TTC549 (cell line): ENCODE results near the gene PPARA.
"Not testable (repeated sequence)": the region's sequence is repeated elsewhere in the genome, so short reads cannot be mapped to it uniquely, and the experiment has no call there.

Experiments used
- FAIRE-seq: peaks from 2 replicates; lab custom pipeline; 2012; peaks lifted over from hg19 to GRCh38; lab: Jason Lieb, UNC

PPARA gene

DNA sequence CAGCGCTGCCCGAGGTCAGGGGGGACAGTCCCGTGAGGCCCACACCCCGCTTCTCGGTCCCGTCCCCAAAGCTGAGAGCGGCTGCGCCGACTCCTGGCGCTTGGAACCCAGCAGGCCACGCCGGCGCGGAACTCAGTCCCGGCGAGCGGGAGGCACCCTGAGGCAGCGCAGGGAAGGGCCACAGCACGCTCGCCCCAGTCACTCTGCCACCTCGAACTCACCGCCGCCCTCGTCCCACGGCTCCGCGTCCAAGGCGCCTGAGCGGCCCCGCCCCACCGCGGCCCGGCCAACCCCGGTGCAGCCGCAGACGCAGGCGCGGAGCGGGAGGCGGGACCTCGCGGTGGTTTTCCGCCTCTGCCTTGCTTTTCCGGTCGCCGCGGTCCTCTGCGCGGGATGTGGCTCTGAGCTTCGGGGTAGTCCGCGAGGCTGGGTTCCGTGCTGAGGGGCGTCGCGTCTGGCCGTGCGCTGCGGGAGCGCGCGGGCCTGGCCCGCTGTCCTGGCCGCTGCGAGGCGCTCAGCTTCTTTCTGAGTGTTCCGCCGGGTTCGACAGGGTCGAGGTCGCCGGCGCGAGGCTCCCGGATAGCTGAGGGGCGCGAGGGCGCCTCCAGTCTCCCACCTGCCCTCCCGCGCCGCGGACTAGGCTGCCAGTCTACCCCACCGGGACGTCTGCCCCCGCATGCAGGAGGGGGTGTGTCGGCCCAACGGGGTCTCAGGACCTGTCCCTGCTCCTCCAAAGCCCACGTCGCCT is 99.9 kb downstream of the PPARA start, which contains the start of gene CDPF1:
Gene CDPF1 (minus strand): TSS at position 259 of the 748 bp plus-strand sequence. CDS start 2,009 bp downstream, outside the sequence.
- no peak for FAIRE-seq

DNA sequence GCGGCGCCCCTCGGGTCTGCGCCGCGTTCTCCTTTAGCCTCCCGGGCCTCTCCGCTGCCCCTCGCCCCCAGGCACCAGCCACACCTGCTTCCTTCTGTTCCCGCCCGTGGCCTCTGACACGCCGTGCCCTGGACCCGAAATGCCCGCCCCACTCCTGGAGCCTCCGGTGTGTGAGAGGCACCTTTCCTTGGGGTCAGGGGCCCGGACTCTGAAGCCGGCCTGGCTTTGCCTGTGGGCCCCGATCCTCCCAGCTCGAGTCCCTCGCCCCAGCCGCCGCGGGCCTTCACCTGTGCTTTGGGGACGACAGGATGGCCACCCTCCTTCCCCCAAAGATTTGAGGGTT is 100.4 kb downstream of the PPARA start:
- FAIRE-seq, result no peak

DNA sequence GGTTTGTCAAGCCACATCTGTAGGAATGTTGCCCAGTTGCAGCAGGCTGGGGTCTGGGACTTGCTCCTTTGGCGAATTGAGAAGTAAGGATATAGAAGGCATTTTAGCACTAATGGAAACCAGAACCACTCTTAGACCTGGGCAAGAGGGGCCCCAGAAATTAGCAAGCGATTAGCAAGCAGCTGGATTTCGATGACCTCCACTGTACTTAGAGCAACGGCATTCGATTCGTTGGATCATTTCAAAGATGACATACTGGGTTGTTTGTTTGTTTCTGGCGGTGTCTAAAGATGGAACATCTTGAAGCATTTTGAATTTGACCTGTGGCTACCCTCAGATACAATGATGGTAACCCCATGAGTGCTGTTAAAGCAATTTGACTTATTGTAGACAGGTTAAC is 100.9 kb downstream of the PPARA start:
- FAIRE-seq, result no peak

DNA sequence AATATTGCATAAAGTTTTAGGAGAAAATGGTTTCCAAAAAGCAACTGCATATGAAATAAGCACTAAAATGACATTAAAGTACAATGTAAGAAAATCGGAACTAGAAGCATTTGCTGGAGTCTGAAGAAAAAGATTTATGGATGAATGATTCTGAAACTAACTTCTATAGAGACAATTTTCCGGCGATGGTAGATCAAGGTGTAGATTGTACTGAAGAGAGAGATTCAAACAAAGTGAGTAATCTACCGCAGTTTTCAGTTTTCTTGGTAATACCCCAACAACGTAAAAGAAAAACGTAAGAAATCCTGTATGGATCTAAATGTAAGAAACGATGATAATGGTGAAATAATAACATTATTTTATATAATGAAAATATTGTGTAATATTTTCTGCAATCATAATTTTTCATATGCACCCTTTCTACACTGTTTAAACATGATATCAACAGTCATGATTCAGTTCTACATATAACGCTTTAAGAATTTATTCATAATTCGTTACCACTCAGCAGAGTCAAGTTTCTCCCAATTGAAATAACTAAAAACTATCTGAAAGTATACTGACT is 101.6 kb downstream of the PPARA start:
- no peak for FAIRE-seq

DNA sequence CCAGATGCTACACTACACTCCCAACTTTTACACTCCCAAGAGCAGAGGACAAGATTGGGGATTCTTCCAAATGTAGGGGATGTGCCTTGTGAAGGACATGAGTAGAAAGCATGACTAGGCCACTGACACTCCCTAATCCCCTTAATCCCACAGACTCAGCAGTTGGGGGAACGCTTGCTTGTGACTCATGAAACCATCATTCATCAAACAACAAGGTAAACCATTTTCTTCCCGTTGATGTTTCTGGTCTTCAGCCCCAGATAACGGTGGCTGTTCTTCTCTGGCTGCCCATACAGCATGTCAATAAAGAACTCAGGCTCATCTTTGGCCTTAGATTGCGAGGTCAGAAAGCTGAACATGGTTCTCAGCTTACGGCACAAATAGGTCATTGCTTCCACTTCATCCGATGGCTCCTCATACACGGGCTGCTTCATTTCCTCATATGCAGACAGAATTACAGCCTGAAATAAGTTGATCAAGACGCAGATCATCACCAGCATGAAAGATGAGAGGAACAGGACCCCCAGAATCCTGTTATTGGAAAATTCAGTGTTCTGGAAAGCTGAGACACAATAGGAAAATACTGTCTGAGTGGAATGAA is 106.1 kb downstream of the PPARA start:
- no peak for FAIRE-seq

DNA sequence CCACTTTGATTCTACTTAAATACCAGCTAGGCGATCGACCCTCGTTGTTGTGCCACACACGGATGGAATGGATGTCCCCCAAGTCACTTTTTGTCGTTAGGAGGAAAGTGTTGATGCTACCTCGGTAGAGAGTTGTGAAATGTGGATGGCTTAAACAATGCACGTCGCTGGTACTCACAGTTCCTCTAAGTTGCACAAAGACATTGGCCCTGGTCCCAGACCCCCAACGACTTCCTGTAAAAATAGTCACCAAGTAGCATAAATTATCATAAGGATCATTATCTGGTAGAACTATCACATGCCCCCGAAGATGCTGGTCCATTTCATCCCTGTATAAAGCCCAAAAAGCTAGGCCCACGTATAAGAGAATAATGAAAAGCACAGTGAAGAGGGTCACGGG is 109.0 kb downstream of the PPARA start:
- no peak for FAIRE-seq

DNA sequence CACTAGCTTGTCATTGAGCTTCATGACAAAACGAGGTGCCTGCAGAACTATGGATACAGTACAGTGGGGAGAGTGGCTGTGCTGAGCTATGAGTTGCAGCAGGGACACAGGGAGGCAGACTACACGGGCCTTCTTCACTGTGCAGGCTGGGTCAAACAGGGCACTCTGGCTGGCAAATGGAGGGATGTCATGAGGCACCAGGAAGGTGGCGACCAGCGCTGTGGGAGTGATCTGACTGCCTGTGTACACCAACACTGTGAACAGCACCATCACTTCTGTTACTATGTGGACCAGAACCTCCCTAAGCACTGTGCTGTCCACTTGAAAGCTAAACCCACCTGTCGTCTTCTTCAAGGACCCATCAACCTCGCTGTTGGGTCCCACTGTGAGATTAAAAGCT is 109.7 kb downstream of the PPARA start:
- FAIRE-seq, result no peak

DNA sequence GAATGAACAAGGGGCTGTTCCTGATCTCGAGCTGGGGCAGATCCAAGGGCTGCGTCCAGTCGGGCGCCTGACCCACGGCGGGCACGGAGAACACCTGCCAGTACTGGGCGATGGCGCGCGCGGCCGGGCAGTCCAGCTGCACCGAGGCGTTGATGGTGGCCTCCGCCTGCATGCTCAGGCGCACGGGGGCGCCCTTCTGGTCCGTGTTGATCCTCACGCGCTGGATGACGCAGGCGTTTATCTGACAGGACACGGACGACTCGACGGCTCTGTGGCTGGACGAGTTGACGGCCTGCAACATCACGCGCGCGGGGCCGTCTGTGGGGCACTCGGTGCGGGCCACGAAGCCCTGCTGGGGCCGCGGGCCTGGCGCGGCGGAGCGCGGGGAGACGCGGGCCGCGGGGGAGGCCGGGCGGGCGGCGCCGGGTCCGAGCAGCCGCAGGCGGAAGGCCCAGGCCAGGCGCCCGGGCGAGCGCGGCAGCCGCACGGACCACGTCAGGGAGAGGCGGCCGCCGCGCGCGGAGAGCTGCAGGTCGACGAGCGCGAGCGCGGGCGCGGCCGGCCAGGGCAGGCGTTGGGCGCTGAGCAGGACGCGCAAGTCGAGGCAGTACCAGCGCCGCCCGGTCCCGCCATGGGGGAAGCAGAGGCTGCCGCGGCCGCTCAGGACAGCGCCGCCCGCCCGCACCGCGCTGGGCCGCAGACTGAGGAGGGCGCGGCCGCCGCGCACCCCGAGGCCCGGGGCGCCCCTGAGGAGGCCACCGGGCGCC is 112.3 kb downstream of the PPARA start:
- FAIRE-seq, result no peak

DNA sequence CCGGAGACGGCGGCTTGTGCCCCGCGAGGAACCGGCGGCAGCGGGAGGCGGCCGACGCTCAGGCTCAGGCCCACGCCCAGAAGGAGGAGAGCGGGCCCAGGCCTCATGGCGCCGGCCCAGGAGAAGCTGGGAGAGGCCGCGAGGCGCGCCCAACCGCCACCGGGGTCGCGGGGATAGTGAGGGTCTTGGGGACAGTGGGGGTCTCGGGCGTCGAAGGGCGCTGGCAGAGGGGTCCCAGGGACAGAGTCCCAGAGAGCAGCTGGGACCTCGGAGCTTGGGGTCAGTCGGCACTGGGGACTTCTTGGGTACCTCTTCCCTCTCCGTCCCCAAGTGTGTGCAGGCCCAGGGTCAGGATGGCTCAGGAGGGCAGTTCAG is 112.9 kb downstream of the PPARA start, which contains the start of gene PKDREJ:
Gene PKDREJ (minus strand): TSS at position 128 of the 375 bp plus-strand sequence. CDS start 21 bp downstream, at position 107.
- FAIRE-seq, result no peak

DNA sequence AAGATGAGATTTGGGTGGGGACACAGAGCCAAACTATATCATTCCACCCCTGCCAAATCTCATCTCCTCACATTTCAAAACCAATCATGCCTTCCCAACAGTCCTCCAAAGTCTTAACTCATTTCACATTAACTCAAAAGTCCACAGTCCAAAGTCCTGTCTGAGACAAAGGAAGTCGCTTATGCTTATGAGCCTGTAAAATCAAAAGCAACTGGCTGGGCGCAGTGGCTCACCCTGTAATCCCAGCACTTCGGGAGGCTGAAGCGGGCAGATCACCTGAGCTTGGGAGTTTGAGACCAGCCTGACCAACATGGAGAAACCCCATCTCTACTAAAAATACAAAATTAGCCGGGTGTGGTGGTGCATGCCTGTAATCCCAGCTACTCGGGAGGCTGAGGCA is 114.2 kb downstream of the PPARA start:
- not testable (repeated sequence) for FAIRE-seq

DNA sequence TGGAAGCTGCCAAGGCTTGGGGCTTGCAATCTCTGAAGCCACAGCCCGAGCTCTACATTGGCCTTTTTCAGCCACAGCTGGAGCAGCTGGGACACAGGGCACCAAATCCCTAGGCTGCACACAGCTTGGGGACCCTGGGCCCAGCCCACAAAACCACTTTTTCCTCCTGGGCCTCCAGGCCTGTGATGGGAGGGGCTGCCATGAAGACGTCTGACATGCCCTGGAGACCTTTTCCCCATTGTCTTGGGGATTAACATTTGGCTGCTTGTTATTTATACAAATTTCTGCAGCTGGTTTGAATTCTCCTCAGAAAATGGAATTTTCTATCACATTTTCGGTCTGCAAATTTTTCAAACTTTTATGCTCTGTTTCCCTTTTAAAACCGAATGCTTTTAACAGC is 115.3 kb downstream of the PPARA start:
- not testable (repeated sequence) for FAIRE-seq

DNA sequence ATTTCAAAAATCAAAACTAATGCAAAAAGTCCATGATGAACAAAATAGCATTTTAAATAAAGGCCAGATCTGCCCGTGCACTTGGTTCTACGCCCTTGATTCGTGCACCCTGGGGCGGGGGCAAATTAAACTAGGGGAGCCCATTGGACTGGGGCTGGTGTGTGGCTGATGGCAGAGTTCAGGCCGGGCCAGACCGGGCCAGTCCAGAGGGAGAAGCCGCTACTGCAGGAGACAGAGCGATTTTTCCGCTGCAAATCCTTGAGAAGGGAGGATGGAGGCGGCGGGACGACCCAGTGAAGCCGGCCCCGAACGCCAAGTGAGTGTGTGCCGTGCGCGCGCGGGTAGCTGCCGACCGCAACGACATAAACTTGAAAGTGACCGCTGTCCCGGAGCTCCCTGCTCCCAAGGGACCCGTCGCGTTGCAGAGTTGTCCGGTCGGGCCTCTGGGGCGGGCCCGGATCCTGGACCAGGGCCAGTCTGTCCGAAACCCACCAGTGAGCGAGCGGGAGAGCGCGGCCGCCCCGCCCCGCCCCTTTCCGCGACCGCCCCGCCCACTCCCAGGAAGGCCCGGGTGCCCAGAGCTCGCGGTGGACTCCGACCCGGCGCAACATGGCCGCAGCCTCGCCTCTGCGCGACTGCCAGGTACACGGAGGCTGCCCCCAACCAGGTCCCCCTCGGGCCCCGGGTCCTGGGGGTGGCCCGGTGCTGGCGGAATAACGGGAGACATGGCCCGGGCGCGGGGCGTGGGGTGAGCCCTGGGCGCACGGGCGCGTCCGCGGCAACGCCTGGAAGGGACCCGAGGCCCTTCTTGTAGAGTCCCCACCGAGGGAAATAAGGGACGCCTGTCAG is 117.3 kb downstream of the PPARA start, which contains the start of gene TTC38:
Gene TTC38 (plus strand): TSS at position 578 of the 849 bp plus-strand sequence. CDS start 32 bp downstream, at position 610.
- no peak for FAIRE-seq

DNA sequence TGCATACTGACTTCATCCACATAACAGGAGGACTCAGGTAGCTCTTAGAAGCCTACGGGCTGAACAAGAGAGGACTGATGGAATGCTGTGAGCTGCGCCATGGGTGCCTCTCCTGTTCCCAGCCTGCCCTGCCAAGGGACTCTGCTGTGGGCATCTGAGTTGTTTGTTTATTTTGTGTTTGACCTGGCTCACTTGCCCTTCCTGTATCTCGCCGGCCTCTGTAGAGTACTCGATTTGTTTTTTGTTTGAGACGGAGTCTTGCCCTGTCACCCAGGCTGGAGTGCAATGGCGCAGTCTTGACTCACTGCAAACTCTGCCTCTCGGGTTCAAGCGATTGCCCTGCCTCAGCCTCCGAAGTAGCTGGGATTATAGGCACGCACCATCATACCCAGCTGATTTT is 119.2 kb downstream of the PPARA start:
- no peak for FAIRE-seq

DNA sequence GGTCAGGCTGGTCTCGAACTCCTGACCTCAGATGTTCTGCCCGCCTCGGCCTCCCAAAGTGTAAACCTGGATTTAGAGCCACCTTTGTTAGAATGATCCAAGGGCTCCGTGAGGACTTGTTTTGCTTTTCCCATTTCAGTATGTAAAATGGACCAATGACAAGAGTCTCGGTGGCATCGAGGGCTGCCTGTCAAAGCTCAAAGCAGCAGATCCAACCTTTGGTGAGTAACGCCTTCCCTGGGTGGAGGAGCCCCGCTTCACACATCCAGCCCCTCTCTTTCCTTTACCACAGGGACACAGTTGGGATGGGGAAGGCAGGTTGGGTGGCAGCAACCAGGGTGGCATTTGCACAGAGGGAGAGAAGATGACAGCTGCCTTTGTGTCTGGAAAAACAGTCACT is 121.9 kb downstream of the PPARA start:
- FAIRE-seq, result no peak

DNA sequence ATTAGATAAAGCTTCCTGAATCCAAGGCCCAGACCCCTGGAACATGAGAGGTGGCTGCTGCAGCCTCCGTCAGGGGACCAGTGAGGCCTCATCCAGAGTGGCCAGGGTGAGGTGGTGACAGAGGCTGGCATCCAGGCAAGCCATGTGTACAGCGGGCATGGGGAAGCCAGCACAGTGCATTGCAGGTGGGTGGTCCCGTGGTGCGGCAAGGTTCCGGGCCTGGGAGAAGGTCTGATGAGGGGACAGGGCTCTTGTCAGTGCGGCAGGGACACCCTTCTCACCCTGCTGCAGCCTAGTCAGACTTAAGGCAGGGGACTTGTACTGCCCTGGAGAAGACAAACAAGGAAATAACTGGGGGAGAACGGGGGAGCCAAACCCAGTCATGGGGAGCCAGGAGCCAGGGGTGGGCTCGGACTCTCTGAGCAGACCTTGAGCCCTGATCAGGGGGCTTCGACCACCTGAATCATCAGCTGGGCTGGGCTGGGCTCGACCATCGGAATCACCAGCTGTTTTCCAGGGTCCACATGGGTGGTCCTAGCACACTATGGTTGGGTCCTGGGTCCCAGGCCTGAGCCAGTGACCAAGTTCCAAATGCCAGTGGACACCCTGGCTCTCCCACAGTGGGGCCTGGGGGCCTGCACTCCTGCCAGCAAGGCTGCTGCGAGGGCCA is 122.6 kb downstream of the PPARA start:
- FAIRE-seq, result no peak

DNA sequence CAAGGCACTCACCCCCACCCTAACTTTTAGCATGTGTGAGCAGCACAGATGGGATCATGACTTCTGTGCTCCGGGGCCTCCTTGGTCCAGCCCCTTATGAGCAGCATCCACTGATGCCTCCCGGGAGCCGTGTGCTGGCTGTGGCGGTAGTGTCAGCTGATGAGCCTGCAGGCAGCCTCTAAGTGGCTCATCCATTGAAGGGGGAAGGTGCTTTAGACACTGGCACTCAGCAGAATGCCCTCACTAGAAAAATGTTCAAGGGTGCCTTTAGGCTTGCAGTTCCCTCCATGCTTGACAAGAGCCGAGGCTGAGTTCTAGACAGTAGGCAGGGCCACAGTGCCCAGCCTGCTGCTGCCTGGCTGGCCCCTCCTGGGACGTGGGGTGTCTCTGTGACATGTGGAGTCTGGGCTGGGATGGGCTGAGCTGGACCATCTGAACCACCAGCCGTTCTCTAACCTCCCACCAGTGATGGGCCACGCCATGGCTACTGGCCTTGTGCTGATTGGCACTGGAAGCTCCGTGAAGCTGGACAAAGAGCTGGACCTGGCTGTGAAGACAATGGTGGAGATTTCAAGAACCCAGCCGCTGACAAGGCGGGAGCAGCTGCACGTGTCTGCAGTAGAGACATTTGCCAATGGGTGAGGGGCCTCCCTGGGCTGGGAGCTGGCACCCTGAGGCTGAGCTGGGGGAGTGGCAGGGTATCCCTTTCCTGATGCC is 123.3 kb downstream of the PPARA start:
- no peak for FAIRE-seq

DNA sequence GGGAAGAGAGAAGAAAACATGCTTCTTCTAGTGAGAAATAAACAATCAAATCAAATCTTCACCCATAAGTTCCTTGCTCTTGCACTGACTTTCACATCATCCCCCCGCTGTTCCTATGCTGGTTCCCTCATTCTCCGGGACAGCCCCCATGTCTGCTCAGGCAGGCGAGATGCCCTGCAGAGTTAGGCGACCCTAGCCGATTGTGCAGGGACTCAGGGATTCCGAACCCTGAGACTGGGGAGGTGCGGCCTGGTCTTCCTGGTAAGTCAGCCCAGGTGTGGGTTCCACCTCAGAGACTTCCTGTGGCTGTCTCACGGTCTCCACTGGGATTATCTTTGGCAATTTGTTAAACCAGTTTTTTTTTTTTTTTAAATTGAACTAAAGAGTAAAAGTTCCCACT is 124.1 kb downstream of the PPARA start:
- no peak for FAIRE-seq

DNA sequence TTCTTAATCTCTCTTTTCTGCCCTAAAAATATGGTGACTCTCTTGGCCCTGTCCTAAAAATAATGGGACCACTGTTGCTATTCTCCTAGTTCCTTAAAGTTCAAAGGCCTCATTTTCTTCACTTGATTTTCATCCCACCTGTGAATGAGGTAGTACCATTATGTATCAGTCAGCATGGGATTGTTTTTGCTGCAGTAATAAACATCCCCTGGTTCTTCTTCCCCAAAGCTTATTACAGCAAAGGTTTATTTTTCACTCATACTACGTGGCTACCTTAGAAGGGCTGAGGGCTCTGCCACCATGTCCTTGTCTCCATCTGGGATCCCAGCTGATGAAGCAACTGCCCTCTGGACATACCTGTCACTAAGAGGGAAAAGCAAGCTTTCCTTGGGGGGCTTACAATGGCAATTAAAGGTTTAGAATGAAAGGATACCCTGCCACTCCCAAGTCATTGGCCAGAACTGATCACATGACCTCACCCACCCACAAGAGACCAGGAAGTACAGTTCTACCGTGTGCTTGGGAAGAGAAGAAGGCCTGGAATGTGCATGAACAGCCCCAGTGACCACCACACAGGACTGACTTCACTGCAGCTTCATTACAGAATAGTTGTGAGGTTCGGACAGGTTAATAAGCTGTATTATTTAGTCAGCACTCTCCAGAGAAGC is 125.3 kb downstream of the PPARA start:
- no peak for FAIRE-seq

DNA sequence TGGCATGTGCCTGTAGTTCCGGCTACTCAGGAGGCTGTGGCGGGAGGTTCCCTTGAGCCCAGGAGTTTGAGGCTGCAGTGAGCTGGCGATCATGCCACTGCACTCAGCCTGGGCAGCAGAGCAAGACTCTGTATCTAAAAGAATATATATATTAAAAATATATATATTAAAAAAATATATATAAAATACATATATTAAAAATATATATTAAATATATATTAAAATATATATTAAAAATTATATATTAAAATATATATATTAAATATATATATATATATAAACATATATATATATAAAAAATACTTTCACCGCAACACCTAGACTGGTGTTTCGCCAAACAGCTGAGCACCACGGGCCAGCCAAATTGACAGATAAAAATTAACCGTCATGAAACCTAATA is 126.2 kb downstream of the PPARA start:
- FAIRE-seq, result no peak
